ENCODE data around the gene OGFOD1.

- TF ChIP-seq, protein P1, sequence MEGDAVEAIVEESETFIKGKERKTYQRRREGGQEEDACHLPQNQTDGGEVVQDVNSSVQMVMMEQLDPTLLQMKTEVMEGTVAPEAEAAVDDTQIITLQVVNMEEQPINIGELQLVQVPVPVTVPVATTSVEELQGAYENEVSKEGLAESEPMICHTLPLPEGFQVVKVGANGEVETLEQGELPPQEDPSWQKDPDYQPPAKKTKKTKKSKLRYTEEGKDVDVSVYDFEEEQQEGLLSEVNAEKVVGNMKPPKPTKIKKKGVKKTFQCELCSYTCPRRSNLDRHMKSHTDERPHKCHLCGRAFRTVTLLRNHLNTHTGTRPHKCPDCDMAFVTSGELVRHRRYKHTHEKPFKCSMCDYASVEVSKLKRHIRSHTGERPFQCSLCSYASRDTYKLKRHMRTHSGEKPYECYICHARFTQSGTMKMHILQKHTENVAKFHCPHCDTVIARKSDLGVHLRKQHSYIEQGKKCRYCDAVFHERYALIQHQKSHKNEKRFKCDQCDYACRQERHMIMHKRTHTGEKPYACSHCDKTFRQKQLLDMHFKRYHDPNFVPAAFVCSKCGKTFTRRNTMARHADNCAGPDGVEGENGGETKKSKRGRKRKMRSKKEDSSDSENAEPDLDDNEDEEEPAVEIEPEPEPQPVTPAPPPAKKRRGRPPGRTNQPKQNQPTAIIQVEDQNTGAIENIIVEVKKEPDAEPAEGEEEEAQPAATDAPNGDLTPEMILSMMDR (IDR thresholded peaks at IDR 0.05): no peak
- TF ChIP-seq EP300 (IDR thresholded peaks at IDR 0.05) (no peak), POLR2A (IDR thresholded peaks at IDR 0.05) (no peak)
Observed at GRCh38 chr16:56426585-56426984, 24.8 kb upstream of the OGFOD1 start.

Measured in ovary (tissue), 3 donors.